GM12878 (cell line): ENCODE measurements around the gene MOK. TPM values are rescaled to one million over a fixed set of nuclear protein-coding genes. Genes with fewer than 3 reads are reported as not detected.

ENCODE experiments used
- ATF7 ChIP-seq: fragments of 450-650 bp; IDR thresholded peaks from 2 replicates; pipeline ENCODE4 v1.6.1; 2016; ENCODE audit warnings: low read depth, mild to moderate bottlenecking
- BACH1 ChIP-seq: fragments of 450-650 bp; IDR thresholded peaks from 2 replicates; pipeline ENCODE4 v1.6.1; 2017; ENCODE audit warnings: mild to moderate bottlenecking, borderline replicate concordance
- BHLHE40 ChIP-seq, 2 experiments: fragments of 450-650 bp in 1 of 2; IDR thresholded peaks; 2 replicates each; pipeline ENCODE4 v1.6.1; 2011 to 2017; ENCODE audit warnings: low read depth in 2 of 2, borderline replicate concordance in 1 of 2, improper control_type of control experiment in 1 of 2, low read length in 1 of 2, mild to moderate bottlenecking in 1 of 2
- CHD1 ChIP-seq: IDR thresholded peaks from 2 replicates; pipeline ENCODE4 v1.6.1; 2012; ENCODE audit warnings: low read depth, low read length, improper control_type of control experiment
- GABPA ChIP-seq: IDR thresholded peaks from 2 replicates; pipeline ENCODE4 v1.6.1; 2014; ENCODE audit warnings: antibody characterized with exemption, low read depth, mild to moderate bottlenecking, inconsistent platforms
- HDAC6 ChIP-seq: fragments of 200-600 bp; sonication (generic); IDR thresholded peaks from one replicate; pipeline ENCODE4 v1.8.0; 2017; ENCODE audit warnings: antibody characterized with exemption; ENCODE audit not compliant: unreplicated experiment
- JUNB ChIP-seq: IDR thresholded peaks from 2 replicates; pipeline ENCODE4 v1.6.1; 2016; ENCODE audit warnings: antibody characterized with exemption, mild to moderate bottlenecking
- KAT2A ChIP-seq: conservative IDR thresholded peaks from 2 replicates; pipeline ENCODE4 v1.6.1; 2011; ENCODE audit warnings: low read depth, low read length; ENCODE audit not compliant: control insufficient read depth
- MTA3 ChIP-seq: IDR thresholded peaks from 2 replicates; pipeline ENCODE4 v1.6.1; 2012; ENCODE audit warnings: low read length, inconsistent platforms, borderline replicate concordance
- NR2C1 ChIP-seq: fragments of 450-650 bp; IDR thresholded peaks from 2 replicates; pipeline ENCODE4 v1.6.1; 2017; ENCODE audit warnings: antibody characterized with exemption, mild to moderate bottlenecking, moderate library complexity
- POLR2AphosphoS5 ChIP-seq: IDR thresholded peaks from 2 replicates; pipeline ENCODE4 v1.6.1; 2011; ENCODE audit warnings: mild to moderate bottlenecking, low read length, inconsistent platforms
- RB1 ChIP-seq: fragments of 450-650 bp; formaldehyde crosslinking; IDR thresholded peaks from 2 replicates; pipeline ENCODE4 v1.6.1; 2017; ENCODE audit warnings: mild to moderate bottlenecking, borderline replicate concordance
- RFX5 ChIP-seq: IDR thresholded peaks from 2 replicates; pipeline ENCODE4 v1.6.1; 2011; ENCODE audit warnings: low read depth, low read length, improper control_type of control experiment
- SMARCA5 ChIP-seq: fragments of 450-650 bp; IDR thresholded peaks from 2 replicates; pipeline ENCODE4 v1.6.1; 2017; ENCODE audit warnings: mild to moderate bottlenecking
- TAF1 ChIP-seq: IDR thresholded peaks from 2 replicates; pipeline ENCODE4 v1.6.1; 2011; ENCODE audit warnings: mild to moderate bottlenecking, low read depth, low read length, borderline replicate concordance
- TCF12 ChIP-seq: IDR thresholded peaks from 2 replicates; pipeline ENCODE4 v1.6.1; 2011; ENCODE audit warnings: low read depth, mild to moderate bottlenecking, low read length
- polyA plus RNA-seq, 11 experiments: library from polyadenylated mRNA; depleted of rRNA in 4 of 11; unstranded in 6 of 11; stranded (reverse) in 5 of 11; fragments of >200 nt; fragmentation: Nextera tagmentation in 4 of 11; fragmentation: Illumina TruSeq in 1 of 11; extraction: Ambion mirVana in 4 of 11; extraction: Trizol in 1 of 11; gene quantifications; 1 replicate in 1 of 11; 2 replicates in 10 of 11; pipeline versions ENCODE4 v1.2.1 to v1.2.3, GENCODE V29; 2011 to 2016; ENCODE audit warnings: inconsistent platforms in 2 of 11, missing spikeins in 2 of 11, low read depth in 1 of 11
- total RNA-seq, 4 experiments: library from RNA; depleted of rRNA in 3 of 4; stranded (reverse); fragments of >200 nt in 3 of 4; fragmentation: Illumina TruSeq in 1 of 4; extraction: Trizol in 1 of 4; gene quantifications; 2 replicates each; pipeline versions ENCODE4 v1.2.1 to v1.2.3, GENCODE V29; 2013 to 2021
- TF ChIP-seq, protein P1 (sequence below): fragments of 450-650 bp; formaldehyde crosslinking; IDR thresholded peaks from 2 replicates; pipeline ENCODE4 v1.4.0; 2020; ENCODE audit warnings: mild to moderate bottlenecking, moderate library complexity
- TF ChIP-seq, protein P2 (sequence below): fragments of 150-350 bp; IDR thresholded peaks from 2 replicates; pipeline ENCODE4 v1.6.1; 2014; ENCODE audit warnings: mild to moderate bottlenecking, low read depth, low read length
- TF ChIP-seq, protein P3 (sequence below): fragments of 450-650 bp; IDR thresholded peaks from 2 replicates; pipeline ENCODE4 v1.6.1; 2017; ENCODE audit warnings: mild to moderate bottlenecking, low read depth, inconsistent platforms; ENCODE audit not compliant: poor library complexity, severe bottlenecking
- TF ChIP-seq, protein P4 (sequence below): IDR thresholded peaks from 2 replicates; pipeline ENCODE4 v1.6.1; 2012; ENCODE audit warnings: low read depth, low read length, improper control_type of control experiment
- TF ChIP-seq, protein P5 (sequence below): fragments of 450-650 bp; IDR thresholded peaks from 2 replicates; pipeline ENCODE4 v1.6.1; 2016; ENCODE audit warnings: mild to moderate bottlenecking

Gene MOK
- total and polyA plus RNA-seq, 10 of the 15 experiments (the other 5 are each of a cell fraction or from before 2014, with no cell fraction given) = 0.10 to 3.0 (median 1.4) TPM

DNA sequence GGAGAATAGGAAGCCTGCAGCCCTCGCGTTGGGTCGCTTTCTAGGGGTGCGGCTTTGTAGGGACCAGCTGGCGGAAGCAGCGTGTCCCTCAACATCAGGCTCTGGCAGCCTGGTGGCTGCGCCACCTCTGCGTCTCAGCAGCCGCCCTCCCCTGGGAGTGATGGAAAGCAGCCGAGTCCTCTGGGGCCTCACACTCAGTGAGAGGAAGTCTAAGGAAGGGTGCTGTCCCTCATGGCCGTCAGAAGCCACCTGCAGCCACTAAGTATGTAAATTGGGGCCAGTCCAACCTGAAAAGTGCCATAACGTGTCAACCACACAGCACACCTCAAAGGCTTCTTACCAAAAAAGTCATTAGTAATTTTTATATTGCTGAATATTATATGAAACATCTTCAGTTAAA, 84.9 kb downstream of the MOK start (continued):
- TF ChIP-seq BACH1 = peak; percentile 28; the same call in 1 of the 2 replicates
- TF ChIP-seq GABPA = no peak
- no peak for TF ChIP-seq NR2C1
- TF ChIP-seq, protein P1, sequence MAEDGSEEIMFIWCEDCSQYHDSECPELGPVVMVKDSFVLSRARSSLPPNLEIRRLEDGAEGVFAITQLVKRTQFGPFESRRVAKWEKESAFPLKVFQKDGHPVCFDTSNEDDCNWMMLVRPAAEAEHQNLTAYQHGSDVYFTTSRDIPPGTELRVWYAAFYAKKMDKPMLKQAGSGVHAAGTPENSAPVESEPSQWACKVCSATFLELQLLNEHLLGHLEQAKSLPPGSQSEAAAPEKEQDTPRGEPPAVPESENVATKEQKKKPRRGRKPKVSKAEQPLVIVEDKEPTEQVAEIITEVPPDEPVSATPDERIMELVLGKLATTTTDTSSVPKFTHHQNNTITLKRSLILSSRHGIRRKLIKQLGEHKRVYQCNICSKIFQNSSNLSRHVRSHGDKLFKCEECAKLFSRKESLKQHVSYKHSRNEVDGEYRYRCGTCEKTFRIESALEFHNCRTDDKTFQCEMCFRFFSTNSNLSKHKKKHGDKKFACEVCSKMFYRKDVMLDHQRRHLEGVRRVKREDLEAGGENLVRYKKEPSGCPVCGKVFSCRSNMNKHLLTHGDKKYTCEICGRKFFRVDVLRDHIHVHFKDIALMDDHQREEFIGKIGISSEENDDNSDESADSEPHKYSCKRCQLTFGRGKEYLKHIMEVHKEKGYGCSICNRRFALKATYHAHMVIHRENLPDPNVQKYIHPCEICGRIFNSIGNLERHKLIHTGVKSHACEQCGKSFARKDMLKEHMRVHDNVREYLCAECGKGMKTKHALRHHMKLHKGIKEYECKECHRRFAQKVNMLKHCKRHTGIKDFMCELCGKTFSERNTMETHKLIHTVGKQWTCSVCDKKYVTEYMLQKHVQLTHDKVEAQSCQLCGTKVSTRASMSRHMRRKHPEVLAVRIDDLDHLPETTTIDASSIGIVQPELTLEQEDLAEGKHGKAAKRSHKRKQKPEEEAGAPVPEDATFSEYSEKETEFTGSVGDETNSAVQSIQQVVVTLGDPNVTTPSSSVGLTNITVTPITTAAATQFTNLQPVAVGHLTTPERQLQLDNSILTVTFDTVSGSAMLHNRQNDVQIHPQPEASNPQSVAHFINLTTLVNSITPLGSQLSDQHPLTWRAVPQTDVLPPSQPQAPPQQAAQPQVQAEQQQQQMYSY (CRISPR knock-in tag) = no peak
- TF ChIP-seq, protein P2, sequence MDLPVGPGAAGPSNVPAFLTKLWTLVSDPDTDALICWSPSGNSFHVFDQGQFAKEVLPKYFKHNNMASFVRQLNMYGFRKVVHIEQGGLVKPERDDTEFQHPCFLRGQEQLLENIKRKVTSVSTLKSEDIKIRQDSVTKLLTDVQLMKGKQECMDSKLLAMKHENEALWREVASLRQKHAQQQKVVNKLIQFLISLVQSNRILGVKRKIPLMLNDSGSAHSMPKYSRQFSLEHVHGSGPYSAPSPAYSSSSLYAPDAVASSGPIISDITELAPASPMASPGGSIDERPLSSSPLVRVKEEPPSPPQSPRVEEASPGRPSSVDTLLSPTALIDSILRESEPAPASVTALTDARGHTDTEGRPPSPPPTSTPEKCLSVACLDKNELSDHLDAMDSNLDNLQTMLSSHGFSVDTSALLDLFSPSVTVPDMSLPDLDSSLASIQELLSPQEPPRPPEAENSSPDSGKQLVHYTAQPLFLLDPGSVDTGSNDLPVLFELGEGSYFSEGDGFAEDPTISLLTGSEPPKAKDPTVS = no peak
- TF ChIP-seq BHLHE40 (IDR thresholded peaks at IDR 0.05; ENCODE audit: borderline replicate concordance in 1 of 2, low read depth in 2 of 2, low read length in 1 of 2) = peak in 1 of 2 experiments; percentile 72; a peak in 2 of 4 replicates
- TF ChIP-seq, protein P3, sequence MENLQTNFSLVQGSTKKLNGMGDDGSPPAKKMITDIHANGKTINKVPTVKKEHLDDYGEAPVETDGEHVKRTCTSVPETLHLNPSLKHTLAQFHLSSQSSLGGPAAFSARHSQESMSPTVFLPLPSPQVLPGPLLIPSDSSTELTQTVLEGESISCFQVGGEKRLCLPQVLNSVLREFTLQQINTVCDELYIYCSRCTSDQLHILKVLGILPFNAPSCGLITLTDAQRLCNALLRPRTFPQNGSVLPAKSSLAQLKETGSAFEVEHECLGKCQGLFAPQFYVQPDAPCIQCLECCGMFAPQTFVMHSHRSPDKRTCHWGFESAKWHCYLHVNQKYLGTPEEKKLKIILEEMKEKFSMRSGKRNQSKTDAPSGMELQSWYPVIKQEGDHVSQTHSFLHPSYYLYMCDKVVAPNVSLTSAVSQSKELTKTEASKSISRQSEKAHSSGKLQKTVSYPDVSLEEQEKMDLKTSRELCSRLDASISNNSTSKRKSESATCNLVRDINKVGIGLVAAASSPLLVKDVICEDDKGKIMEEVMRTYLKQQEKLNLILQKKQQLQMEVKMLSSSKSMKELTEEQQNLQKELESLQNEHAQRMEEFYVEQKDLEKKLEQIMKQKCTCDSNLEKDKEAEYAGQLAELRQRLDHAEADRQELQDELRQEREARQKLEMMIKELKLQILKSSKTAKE = peak; percentile 21
- TF ChIP-seq RFX5 = no peak
- TF ChIP-seq, protein P4, sequence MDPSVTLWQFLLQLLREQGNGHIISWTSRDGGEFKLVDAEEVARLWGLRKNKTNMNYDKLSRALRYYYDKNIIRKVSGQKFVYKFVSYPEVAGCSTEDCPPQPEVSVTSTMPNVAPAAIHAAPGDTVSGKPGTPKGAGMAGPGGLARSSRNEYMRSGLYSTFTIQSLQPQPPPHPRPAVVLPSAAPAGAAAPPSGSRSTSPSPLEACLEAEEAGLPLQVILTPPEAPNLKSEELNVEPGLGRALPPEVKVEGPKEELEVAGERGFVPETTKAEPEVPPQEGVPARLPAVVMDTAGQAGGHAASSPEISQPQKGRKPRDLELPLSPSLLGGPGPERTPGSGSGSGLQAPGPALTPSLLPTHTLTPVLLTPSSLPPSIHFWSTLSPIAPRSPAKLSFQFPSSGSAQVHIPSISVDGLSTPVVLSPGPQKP = no peak
- TF ChIP-seq MTA3 = no peak
- TF ChIP-seq, protein P5, sequence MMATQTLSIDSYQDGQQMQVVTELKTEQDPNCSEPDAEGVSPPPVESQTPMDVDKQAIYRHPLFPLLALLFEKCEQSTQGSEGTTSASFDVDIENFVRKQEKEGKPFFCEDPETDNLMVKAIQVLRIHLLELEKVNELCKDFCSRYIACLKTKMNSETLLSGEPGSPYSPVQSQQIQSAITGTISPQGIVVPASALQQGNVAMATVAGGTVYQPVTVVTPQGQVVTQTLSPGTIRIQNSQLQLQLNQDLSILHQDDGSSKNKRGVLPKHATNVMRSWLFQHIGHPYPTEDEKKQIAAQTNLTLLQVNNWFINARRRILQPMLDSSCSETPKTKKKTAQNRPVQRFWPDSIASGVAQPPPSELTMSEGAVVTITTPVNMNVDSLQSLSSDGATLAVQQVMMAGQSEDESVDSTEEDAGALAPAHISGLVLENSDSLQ = peak; percentile 77
- no peak for TF ChIP-seq CHD1
- TF ChIP-seq POLR2AphosphoS5 = no peak
- no peak for TF ChIP-seq ATF7
- no peak for TF ChIP-seq SMARCA5
- TF ChIP-seq JUNB = no peak
- peak; percentile 29; the same call in 1 of the 2 replicates for TF ChIP-seq TCF12
- no peak for TF ChIP-seq TAF1
- no peak for TF ChIP-seq HDAC6
- TF ChIP-seq KAT2A = no peak
- no peak for TF ChIP-seq RB1
